HG03045 (cell line): ENCODE data around the gene OR2AT4.
"Not testable (repeated sequence)": the region's sequence is repeated elsewhere in the genome, so short reads cannot be mapped to it uniquely, and the experiment has no call there.

Experiments used
- ATAC-seq: cut with Tn5 transposase; IDR thresholded peaks from one replicate; pipeline ENCODE4 v1.9.1; 2021; ENCODE audit warnings: mild to moderate bottlenecking, moderate library complexity; ENCODE audit not compliant: unreplicated experiment

The OR2AT4 gene

DNA sequence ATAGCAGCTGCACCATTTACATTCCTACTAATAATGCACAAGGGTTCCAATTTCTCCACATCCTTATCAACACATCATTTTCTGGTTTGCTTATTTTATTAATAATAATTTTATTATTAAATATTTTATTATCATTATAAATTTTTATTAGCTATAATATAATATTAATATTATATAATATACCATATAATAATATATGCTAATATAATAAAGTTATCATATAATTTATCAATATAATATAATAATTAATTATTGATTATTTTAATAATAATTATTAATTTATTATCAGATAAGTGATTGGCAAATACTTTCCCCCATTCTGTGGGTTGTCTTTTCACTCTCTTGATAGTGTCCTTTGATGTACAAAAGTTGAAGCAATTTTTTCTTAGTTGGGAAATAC, 27.7 kb downstream of the OR2AT4 start:
- ATAC-seq = no peak

DNA sequence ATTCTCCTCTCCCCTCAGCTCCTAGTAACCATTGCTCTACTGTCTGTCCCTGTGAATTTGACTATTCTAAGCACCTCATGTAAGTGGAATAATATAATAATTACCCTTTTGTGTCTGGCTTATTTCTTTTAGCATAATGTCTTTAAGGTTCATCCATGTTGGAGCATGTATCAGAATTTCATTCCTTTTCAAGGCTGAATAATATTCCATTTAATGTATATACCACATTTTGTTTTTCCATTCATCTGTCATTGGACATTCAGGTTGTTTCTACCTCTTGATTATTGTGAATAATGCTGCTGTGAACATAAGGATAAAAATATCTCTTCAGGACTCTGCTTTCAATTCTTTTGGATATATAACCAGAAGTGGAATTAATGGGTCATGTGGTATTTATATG, 28.1 kb downstream of the OR2AT4 start:
- ATAC-seq = no peak

DNA sequence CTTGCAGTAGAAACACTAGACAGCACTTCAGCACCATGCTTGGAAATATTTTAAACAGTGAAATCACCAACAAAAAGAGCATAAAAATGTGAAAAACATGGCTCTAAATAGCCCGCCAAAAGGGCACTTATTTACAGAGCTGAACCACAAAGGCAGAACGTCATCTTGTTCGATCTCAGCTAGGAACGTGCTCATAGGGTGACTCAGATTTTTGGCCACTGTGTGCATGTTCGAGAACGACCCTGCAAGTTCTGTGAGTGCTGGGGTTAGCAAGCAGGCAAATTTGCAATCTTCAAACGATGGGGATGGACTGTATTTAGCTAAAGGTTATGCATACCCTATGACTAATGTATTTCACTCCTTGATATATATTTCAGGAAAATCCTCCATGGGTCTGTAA, 30.6 kb downstream of the OR2AT4 start:
- no peak for ATAC-seq

DNA sequence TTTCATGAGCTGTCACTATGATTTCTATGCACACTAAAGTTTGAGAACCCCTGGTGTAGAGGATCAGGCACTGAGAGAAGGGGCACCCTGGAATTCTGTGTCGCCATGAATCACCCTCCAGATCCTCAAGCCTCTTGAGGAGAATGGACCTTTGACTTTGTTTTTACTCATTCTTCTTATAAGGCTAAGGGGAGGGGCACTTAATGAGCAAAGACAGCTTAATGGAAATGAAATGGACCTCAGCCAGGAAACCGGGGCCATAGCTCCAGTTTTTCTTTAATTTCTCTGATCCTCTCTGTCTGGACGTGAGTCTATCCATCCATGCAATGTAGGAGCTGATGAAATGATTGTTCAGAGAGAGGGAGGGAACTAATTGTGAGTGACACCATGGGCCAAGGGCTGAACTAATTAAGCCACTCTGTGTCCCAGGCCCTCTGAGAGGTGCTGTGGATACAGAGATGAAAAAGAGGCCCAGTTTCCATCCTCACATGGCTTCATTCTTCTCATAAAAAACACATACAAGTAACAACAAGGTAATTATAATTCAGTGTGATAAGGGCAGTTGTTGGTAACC, 32.8 kb downstream of the OR2AT4 start:
- no peak for ATAC-seq

DNA sequence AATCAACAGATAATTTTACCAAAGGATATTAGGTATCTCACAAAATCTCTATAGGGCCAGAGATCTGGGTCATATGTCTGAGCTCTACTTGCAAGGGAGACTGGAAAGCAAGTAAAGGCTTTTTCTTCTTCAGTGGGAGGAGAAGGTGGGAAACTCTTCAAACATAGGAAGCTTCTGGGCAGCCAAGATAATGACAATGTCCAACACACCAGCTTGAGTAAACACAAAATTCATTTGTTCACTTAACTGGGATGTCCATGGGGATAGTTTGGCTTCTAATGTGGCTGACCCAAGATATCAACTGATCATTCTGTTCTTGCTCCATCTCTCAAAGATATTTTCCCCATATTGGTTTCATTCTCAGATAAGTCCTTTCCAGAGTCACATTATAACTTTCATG, 37.4 kb downstream of the OR2AT4 start:
- ATAC-seq = no peak

DNA sequence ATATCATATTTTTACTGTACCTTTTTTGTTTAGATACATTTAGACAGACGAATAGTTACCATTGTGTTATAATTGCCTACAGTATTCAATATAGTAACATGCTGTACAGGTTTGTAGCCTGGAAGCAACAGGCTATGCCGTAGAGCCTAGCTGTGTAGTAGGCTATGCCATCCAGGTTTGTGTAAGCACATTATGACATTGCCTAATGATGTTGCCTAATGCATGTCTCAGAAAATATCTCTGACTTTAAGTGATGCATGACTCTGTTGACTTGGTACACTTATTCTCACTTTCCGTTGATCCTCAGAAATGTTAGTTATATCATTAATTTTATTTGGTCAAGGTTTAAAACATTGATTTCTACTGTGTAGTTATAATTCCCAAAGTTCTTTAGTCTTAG, 39.9 kb downstream of the OR2AT4 start:
- no peak for ATAC-seq

DNA sequence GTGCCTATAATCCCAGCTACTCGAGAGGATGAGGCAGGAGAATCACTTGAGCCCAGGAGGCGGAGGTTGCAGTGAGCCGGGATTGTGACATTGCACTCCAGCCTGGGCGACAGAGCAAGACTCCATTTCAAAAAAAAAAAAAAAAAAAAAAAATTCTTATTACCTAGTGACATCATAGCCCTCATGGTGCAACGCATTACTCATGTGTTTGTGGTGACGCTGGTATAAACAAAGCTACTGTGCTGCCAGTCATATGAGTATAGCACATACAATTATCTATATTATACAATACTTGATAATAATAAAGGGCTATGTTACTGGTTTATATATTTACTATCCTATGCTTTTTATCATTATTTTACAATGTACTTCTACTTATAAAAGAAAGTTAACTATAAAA, 41.2 kb downstream of the OR2AT4 start:
- ATAC-seq = no peak

DNA sequence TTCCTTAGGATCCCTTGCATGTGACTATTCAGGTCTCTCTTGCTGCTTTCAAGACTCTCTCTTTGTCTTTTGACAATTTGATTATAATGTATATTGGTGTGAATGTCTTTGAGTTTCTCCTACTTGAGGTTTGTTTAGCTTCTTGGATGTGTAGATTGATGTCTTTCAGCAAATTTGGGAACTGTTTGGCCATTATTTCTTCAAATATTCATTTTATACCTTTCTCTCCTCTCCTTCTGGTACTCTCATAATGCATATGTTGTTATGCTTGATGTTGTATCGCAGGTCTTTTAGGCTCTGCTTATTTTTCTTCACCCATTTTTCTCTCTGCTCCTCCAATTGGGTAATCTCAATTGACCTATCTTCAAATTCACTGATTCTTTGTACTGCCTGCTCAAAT, 44.2 kb downstream of the OR2AT4 start:
- ATAC-seq = no peak

DNA sequence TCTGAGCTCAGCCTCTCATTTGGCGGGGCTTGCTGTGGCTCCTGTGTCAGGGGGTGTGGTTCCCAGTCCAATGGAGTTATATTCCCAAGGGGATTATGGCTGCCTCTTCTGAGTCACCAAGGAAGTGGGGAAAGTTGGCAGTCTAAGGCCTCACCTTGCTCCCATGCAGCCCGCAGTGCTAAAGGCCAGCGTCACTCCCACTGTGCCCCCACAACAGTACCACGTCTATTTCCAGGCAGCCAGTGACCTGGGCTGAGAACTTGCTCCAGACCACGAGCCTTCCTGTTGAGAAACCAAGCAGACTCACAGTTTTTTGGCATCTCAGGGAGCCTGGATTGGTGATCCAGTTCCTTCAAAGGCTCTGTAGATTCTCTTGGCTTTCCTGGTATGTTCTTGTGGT, 45.6 kb downstream of the OR2AT4 start:
- no peak for ATAC-seq

DNA sequence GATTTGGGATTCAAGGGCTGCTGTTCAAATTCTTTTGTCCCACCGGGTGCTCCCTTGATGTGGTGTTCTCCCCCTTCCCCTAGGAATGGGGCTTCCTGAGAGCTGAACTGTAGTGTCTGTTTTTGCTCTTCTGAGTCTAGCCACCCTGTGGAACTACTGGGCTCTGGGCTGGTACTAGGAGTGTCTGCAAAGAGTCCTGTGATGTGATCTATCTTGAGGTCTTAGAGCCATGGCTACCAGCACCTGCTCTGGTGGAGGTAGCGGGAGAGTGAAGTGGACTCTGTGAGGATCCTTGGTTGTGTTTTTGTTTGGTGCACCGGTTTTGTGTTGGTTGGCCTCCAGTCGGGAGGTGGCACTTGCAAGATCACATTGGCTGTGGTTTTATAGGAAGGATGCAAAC, 46.2 kb downstream of the OR2AT4 start:
- no peak for ATAC-seq

DNA sequence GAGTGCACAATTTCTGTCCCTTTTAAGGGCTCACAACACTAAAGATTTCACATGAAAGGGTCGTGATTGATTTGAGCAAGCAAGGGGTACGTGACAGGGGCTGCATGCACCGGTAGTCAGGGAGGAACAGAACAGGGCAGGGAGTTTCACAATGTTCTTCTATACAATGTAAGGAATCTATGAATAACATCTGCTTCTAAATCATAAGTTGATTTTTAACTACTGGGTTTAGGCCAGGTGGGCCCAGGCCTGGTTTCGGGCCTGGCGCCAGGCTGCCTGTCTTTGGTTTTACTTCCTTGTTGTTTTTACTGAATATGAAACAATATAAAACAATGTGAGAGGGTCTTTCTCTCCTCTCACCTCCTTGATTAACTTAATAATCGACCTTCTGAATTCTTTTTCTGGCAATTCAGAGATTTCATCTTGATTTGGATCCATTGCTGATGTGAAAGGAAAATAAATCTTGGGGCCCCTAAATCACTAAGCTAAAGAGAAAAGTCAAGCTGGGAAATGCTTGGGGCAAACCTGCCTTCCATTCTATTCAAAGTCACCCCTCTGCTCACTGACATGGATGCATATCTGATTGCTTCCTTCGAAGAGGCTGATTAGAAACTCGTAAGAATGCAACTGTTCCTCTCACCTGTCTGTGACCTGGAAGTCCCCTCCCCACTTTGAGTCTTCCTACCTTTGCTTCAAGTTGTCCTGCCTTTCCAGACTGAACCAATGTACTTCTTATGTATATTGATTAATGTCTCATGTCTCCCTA, 47.0 kb downstream of the OR2AT4 start:
- not testable (repeated sequence) for ATAC-seq

DNA sequence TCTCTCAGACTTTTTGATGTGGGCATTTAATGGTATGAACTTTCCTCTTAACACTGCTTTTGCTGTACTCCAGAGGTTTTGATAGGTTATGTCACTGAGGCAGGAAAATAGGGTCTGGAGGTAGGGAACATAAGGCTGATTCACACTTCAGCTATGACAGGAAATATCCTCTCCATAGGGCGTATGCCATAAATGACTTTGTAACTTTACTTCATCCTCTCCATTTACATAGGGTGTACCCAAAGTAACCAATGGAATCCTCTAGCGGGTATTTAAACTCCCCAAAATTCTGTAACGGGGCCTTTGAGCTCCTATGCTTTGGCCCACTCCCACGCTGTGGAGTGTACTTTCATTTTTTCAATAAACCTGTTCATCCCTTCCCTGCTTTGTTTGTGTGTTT, 49.5 kb downstream of the OR2AT4 start:
- no peak for ATAC-seq

DNA sequence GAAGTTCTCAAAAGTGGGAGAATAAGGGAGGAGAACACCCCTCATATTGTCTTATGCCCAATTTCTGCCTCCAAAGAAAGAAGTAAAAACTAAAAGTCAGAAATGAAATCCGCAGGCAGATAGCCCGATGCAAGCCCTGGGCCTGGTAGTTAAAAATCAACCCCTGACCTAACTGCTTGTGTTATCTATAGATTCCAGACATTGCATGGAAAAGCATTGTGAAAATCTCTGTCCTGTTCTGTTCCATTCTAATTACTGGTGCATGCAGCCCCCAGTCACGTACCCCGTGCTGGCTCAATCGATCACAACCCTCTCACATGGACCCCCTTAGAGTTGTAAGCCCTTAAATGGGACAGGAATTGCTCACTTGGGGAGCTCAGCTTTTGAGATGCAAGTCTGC, 50.0 kb downstream of the OR2AT4 start:
- not testable (repeated sequence) for ATAC-seq

DNA sequence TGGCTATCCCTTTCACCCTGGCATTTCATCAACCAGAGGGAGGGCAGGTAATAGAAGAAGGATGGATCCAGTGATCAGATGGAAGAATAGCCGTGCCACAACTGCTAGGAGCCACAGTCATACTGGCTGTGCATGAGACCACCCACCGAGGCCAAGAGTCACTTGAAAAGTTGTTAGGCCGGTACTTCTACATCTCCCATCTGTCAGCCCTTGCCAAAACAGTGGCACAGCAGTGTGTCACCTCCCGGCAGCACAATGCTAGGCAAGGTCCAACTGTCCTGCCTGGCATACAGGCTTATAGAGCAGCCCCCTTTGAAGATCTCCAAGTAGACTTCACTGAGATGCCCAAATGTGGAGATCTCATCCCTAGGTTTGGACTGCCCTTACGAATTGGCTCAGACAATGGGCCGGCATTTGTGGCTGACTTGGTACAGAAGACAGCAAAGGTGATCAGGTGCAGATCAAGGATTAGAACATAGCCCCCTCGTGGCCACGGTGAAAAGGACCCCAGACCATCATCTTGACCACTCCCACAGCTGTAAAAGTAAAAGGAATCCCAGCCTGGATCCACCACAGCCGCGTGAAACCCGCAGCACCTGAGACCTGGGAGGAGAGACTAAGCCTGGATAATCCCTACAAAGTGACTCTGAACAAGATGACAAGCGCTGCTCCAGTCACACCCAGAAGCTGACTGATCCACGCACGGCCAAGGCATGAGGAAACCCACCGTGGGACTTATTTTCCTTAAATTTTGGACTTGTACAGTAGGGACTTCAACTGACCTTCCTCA, 52.1 kb downstream of the OR2AT4 start:
- ATAC-seq = not testable (repeated sequence)

DNA sequence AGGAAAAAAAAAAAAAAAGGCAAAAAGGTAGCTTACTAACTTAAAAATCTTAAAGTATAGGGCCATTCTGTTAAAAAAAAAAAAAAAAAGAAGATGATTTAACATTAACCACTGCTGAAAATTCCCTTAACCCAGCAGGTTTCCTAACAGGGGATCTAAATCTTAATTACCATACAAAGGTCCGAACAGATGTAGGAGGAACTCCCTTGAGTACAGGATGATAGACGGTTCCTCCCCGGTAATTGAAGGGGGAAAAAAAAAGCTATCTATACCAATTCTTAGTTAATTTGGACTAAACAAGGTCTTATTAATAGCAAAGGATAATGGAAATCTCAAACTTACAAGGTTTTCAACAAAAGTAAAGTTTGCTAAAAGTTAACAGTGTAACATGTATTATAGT, 54.9 kb downstream of the OR2AT4 start:
- ATAC-seq = not testable (repeated sequence)

DNA sequence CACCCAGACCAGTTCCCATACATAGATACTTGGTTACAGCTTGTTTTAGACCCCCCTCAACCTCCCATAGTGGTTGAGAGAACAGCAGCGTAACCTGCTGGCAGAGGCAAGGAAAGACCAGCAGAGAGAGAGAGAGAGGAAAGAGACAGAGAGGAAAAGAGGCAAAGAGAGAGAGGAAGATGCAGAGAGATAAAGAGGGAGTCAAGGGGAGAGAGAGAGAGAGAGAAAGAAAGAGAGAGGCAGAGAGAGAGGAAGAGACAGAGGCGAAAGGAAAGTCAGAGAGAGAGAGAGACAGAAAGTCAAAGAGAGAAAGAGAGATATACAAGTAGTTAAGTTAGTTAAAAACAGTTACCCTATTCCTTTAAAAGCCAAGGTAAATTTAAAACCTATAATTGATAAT, 55.4 kb downstream of the OR2AT4 start:
- no peak for ATAC-seq

DNA sequence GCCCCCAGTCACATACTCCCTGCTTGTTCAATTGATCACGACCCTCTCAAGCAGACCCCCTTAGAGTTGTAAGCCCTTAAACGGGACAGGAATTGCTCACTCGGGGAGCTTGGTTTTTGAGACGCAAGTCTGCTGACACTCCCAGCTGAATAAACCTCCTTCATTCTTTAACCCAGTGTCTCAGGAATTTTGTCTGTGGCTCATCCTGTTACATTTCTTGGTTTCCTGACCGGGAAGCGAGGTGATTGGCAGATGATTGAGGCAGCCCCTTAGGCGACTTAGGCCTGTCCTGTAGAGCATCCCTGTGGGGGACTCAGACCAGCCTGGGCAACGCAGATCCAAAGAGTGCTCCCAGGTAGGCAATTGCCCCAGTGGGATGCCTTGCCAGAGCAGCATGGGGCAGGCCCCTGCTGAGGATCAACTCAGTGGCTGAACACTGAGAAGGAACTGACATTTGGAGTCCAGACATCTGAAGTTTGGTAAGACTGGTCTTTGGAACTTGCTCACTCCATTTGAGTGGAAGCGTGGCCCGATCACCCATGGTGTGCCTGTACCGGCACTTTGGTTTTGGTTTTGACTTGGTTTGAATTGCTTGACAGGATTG, 56.4 kb downstream of the OR2AT4 start:
- ATAC-seq = no peak

DNA sequence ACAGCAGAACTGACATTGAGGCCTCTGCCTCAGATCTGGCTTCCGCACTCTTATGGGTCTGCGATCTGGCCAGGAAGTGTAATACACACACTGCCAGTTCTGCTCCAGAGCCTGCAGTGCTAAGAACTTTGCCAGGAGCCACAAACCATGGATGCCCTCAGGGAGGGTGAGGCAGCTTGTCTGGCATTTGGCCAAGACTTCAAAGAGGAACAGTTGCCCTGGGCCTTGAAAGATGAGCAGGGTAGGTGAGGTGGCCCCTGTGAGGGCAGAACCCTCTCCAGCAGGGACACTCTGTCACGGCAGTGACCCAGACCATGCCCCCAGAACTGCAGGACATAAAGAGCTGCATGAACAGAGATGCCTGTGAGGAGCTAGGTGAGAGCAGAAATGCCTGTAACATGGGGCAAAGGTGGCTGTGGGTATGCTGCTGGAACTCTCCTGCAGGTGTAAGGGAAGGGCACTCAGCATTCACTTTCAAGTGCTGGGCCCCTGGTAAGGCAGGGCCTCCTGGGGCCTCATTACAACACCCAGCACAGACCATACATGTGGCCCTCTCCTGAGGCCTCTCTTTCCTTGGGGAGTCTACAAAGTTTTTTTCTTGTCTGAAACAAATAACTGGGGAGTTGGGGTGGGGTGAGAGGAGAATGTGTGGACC, 60.6 kb downstream of the OR2AT4 start:
- no peak for ATAC-seq

DNA sequence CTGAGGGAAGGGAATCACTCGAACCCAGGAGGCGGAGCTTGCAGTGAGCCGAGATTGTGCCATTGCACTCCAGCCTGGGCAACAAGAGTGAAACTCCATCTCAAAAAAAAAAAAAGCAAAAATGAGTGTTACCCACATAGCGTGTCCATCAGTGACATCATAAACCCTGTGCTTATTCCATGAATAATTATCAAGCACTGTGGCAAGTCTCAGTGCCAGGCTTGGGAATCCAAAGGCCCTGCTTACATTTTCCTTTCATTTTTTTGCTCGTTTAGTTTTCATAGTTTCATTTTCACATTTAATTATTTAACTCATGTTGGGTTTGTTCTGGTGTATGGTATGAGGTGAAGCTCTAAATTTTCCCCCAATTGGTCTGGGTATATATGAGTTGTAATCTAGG, 61.4 kb downstream of the OR2AT4 start:
- ATAC-seq = no peak

DNA sequence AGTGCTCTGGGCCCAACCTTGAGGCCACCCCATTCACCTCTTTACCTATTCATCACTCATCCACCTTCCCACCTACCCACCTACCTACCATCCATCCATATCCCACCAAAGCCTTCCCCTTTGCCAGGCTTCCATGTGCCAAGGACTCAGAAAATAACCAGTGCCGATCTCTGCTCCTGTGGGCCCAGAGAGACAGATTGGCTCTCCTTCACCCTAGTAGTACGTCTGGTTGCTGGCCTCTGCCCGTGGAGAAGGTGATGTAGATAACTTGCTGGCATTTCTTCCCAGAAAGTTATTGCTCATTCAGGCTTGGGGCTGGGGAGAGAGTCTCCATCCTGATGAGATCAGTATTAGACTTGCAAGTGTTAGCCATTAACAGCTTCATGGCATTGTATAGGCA, 62.8 kb downstream of the OR2AT4 start:
- no peak for ATAC-seq

DNA sequence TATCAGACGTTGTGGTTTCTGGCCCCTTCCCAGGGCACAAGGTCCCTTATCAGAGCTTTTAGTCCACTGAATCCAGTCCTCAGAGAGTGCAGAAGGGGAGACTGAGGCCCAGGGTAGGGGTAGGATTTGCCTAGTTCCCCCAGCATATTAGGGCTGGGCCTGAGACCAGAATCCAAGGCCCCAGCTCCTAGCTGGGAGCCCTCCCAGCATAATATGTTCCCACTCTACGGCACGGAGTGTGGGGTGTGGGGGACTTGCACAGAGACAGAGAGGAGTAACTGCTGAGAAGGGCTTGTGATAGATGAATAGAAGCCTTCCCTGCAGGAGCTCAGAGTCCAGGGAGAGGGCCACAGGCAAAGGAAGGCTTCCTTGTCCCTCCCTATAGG, 64.1 kb downstream of the OR2AT4 start:
- no peak for ATAC-seq
